Jurkat, Clone E6-1 (cell line): Measurements from ENCODE around the gene CYB561.
A peak's percentile ranks its signal among the peaks of the same experiment; 100 is the strongest.

Source experiments
- DNase-seq: peaks from one replicate; pipeline ENCODE4 v3.0.0-alpha.2; 2011; ENCODE audit warnings: low read depth, low spot score
- H3K4me3 ChIP-seq: 2 replicates; pipeline ENCODE4 v1.5.1; 2011; ENCODE audit warnings: mild to moderate bottlenecking, low read length, control low read depth, moderate library complexity

CYB561 gene

GRCh38 chr17:63438092-63439051 is 7.7 kb downstream of the CYB561 start:
- no peak for DNase-seq
- no peak overlapping the region for H3K4me3 ChIP-seq

- no peak for DNase-seq
- no peak overlapping the region for H3K4me3 ChIP-seq
Measured at GRCh38 chr17:63437287-63438091, 8.6 kb downstream of the CYB561 start.

- no peak overlapping the region for H3K4me3 ChIP-seq
- DNase-seq, result no peak
Measured at GRCh38 chr17:63436523-63437110, 9.5 kb downstream of the CYB561 start.

GRCh38 chr17:63435681-63436522 is 10.2 kb downstream of the CYB561 start:
- DNase-seq, result no peak
- no peak overlapping the region for H3K4me3 ChIP-seq

- DNase-seq, result no peak
- no peak overlapping the region for H3K4me3 ChIP-seq
Measured at GRCh38 chr17:63434951-63435571, 11.0 kb downstream of the CYB561 start.

- no peak overlapping the region for H3K4me3 ChIP-seq
- DNase-seq, result no peak
Measured at GRCh38 chr17:63433746-63434591, 12.1 kb downstream of the CYB561 start.

GRCh38 chr17:63431939-63432804 is 13.9 kb downstream of the CYB561 start:
- DNase-seq, result no peak
- H3K4me3 ChIP-seq, result no peak overlapping the region

GRCh38 chr17:63431618-63431938 is 14.5 kb downstream of the CYB561 start:
- H3K4me3 ChIP-seq, result no peak overlapping the region
- DNase-seq, result no peak

GRCh38 chr17:63430223-63430622 is 15.9 kb downstream of the CYB561 start:
- H3K4me3 ChIP-seq, result no peak overlapping the region
- no peak for DNase-seq

GRCh38 chr17:63429766-63430165 is 16.3 kb downstream of the CYB561 start:
- DNase-seq, result no peak
- H3K4me3 ChIP-seq, result no peak overlapping the region

GRCh38 chr17:63426917-63427308 is 19.2 kb downstream of the CYB561 start:
- H3K4me3 ChIP-seq, result no peak overlapping the region
- DNase-seq, result no peak

- DNase-seq, result no peak
- no peak overlapping the region for H3K4me3 ChIP-seq
Measured at GRCh38 chr17:63426041-63426916, 19.8 kb downstream of the CYB561 start.

GRCh38 chr17:63425483-63425882 is 20.6 kb downstream of the CYB561 start:
- no peak overlapping the region for H3K4me3 ChIP-seq
- peak; percentile 71 for DNase-seq

GRCh38 chr17:63423963-63424362 is 22.1 kb downstream of the CYB561 start:
- no peak overlapping the region for H3K4me3 ChIP-seq
- DNase-seq, result no peak

GRCh38 chr17:63423251-63423950 is 22.7 kb downstream of the CYB561 start:
- no peak overlapping the region for H3K4me3 ChIP-seq
- no peak for DNase-seq
